Dendritic cell treated with granulocyte-macrophage colony-stimulating factor and Interleukin-4, amounts not matched to agents 40 ng/mL and 50 ng/mL, for 4 days (primary cell): ENCODE results near the gene PIK3R6.

Experiments used
- H3K27ac Mint-ChIP-seq: one replicate; pipeline ENCODE4 v1.8.0; 2022; ENCODE audit warnings: mild to moderate bottlenecking, mixed read lengths
- H3K27me3 Mint-ChIP-seq: one replicate; pipeline ENCODE4 v1.8.0; 2022; ENCODE audit warnings: mild to moderate bottlenecking, mixed read lengths
- H3K36me3 Mint-ChIP-seq: one replicate; pipeline ENCODE4 v1.8.0; 2022; ENCODE audit warnings: low read depth, mixed read lengths
- H3K4me1 Mint-ChIP-seq: one replicate; pipeline ENCODE4 v1.8.0; 2022; ENCODE audit warnings: low read depth, mixed read lengths
- H3K4me3 Mint-ChIP-seq: one replicate; pipeline ENCODE4 v1.8.0; 2022; ENCODE audit warnings: mild to moderate bottlenecking, moderate library complexity, mixed read lengths
- H3K9me3 Mint-ChIP-seq: one replicate; pipeline ENCODE4 v1.8.0; 2022; ENCODE audit warnings: mixed read lengths
- intact Hi-C: fragments of 100-400 bp; cut with micrococcal nuclease; formaldehyde crosslinking; loops from one replicate; pipeline ENCODE4 v1.15.0; 2022

PIK3R6 gene

DNA sequence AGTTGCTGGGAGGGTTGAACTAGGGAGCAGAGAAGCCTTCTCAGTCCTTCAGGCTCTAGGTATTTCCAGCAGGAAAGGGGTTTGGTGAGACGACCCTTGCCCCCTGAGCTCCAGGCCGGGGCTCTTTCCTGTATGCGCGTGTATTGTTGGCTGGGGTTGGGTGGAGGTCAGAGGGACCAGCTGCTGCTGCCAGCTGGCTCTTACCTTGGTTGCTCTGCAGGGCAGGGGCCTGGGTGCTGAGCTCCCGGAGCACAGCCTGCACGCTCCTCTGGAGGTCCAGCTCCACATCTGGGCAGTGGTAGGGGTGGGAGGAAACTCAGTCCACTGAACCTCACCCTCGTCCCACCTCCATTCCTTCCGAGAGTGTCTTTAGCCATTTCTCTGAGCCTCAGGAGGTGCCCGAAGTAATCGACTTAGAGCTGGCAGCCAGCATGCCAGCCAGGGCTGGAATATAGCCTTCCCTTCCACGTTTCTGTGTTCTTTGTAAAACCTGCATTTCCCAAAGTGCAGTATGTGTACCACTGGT, 28.0 kb downstream of the PIK3R6 start:
- Mint-ChIP-seq H3K4me3 (no peak overlapping the region), H3K4me1 (peaks cover 20% of the 10 kb centered on the region), H3K9me3 (no peaks in the 10 kb centered on the region), H3K36me3 (peaks cover 77% of the 10 kb centered on the region), H3K27ac (no peak overlapping the region), H3K27me3 (no peaks in the 10 kb centered on the region)
- intact Hi-C loops: no loop called here

DNA sequence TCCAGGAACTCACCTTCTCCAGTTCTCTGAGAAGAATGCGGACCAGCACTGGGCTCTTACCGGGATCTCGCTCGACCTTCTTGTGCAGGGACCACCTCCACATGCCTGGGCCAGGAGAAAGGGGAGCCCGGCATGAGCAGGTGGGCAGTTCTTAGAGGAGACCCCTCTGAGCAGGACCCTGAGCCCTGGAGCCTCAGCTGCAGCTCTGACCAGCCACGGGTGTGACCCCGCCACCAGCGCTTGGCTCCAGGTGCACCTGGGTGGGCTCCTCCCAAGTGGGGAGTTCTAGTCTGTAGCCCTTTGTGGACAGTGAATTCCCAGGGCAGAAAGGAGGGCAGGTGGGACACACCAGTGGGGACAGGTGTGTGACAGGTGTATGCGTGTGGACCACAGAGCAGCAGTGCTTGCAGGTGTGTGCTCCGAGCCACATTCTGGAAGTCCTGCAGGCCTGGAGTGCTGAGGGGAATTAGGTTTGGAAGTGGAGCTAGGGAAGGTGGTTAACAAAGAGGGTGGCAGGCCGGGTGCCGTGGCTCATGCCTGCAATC, 28.9 kb downstream of the PIK3R6 start:
- no peak overlapping the region for H3K4me3 Mint-ChIP-seq
- no peaks in the 10 kb centered on the region for H3K27me3 Mint-ChIP-seq
- H3K36me3 Mint-ChIP-seq: peaks cover 86% of the 10 kb centered on the region
- no peaks in the 10 kb centered on the region for H3K9me3 Mint-ChIP-seq
- intact Hi-C loops: no loop called here
- no peak overlapping the region for H3K27ac Mint-ChIP-seq
- H3K4me1 Mint-ChIP-seq: peaks cover 14% of the 10 kb centered on the region

- Mint-ChIP-seq H3K4me1 (peaks cover 6% of the 10 kb centered on the region), H3K4me3 (no peak overlapping the region), H3K36me3 (peaks cover 89% of the 10 kb centered on the region), H3K27me3 (no peaks in the 10 kb centered on the region), H3K9me3 (no peaks in the 10 kb centered on the region), H3K27ac (no peak overlapping the region)
- intact Hi-C loops: no loop called here
These were observed 29.9 kb downstream of the PIK3R6 start for GRCh38 chr17:8837563-8838075.

GRCh38 chr17:8836821-8837562, 30.5 kb downstream of the PIK3R6 start:
- H3K27me3 Mint-ChIP-seq: no peaks in the 10 kb centered on the region
- no peak overlapping the region for H3K27ac Mint-ChIP-seq

DNA sequence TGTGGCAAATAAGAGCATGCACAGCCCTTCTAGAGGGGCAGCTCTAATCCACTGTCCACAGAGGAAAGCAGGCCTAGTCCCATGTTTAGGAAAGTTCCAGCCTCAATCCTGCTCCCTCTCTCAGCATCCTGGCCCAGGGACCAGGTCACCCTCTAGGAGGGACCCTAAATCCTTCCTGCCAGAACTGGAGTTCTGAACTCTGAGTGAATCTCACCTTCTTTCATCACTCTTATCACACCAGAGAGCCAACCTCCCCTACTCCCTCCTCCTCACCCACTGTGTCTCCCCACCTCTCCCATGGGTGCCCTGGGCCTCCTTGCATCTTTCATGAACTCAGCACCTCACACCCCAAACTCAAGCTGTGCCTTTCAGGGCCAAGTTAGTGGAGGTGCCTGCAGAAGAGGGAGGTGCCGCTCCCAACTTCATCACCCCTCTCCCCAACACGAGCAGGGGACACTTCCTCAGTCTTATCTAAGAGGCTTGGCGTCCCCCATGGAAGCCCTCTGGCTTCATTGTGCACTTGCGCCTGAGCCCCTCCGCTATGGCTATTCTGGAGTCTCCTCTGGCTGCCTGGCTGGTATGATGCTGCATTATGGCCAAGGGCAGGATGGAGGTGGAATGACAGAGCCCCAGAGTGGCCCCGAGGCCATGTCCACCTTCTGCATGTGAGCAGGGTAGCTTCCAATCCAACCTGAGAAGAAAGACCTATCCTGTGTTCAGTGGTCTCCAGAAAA, 31.7 kb downstream of the PIK3R6 start:
- Mint-ChIP-seq H3K27ac (no peak overlapping the region), H3K4me3 (no peak overlapping the region), H3K4me1 (no peaks in the 10 kb centered on the region), H3K36me3 (peaks cover 73% of the 10 kb centered on the region), H3K27me3 (no peaks in the 10 kb centered on the region), H3K9me3 (no peaks in the 10 kb centered on the region)
- intact Hi-C loops: no loop called here

More at GRCh38 chr17:8836821-8837562, 30.5 kb downstream of the PIK3R6 start:
- intact Hi-C loops: no loop called here
- no peak overlapping the region for H3K4me3 Mint-ChIP-seq
- H3K36me3 Mint-ChIP-seq: peaks cover 85% of the 10 kb centered on the region
- peaks cover under 1% of the 10 kb centered on the region for H3K4me1 Mint-ChIP-seq
- no peaks in the 10 kb centered on the region for H3K9me3 Mint-ChIP-seq

- intact Hi-C loops: no loop called here
- Mint-ChIP-seq H3K4me1 (no peaks in the 10 kb centered on the region), H3K4me3 (no peak overlapping the region), H3K27me3 (no peaks in the 10 kb centered on the region), H3K9me3 (no peaks in the 10 kb centered on the region), H3K27ac (no peak overlapping the region), H3K36me3 (peaks cover 73% of the 10 kb centered on the region)
These were observed 32.4 kb downstream of the PIK3R6 start for GRCh38 chr17:8835106-8835505.

DNA sequence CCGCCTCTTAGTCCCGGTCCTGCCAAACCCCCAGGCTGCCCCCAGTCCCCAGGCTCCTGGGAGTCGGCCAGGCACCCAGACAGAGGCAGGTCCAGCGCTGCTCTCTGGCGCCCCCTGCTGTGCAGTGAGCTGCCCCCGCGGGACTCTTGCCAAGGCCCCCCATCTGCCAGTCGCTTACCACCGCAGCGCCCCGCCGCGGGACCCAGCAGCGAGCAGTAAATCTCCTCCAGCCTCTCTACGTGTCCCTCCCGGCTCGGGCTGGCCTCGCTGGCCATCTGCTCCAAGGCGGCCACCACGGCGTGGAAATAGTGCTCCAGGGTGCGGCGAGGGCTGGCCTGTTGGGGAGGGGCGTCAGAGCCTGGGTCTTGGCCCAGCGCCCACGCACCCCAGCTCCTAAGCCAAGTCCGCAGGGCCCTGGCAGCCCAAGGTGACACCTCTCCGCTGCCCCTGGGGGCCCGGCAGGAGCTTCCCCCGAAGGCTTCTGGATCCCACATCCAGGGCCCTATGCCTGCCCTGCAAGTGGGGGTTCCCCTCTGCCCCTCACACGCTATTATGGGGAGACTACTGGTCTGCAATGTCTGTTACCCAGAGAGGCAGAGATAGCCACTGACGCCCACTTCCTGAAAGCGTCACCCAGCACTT, 34.6 kb downstream of the PIK3R6 start:
- no peak overlapping the region for H3K27ac Mint-ChIP-seq
- peaks cover 54% of the 10 kb centered on the region for H3K36me3 Mint-ChIP-seq
- H3K27me3 Mint-ChIP-seq: no peaks in the 10 kb centered on the region
- no peaks in the 10 kb centered on the region for H3K4me1 Mint-ChIP-seq
- no peak overlapping the region for H3K4me3 Mint-ChIP-seq
- intact Hi-C loops: no loop called here
- no peaks in the 10 kb centered on the region for H3K9me3 Mint-ChIP-seq

GRCh38 chr17:8831234-8831849, 36.1 kb downstream of the PIK3R6 start:
- H3K27me3 Mint-ChIP-seq: no peaks in the 10 kb centered on the region
- H3K4me3 Mint-ChIP-seq: no peak overlapping the region
- no peaks in the 10 kb centered on the region for H3K9me3 Mint-ChIP-seq
- no peak overlapping the region for H3K27ac Mint-ChIP-seq
- no peaks in the 10 kb centered on the region for H3K4me1 Mint-ChIP-seq
- peaks cover 39% of the 10 kb centered on the region for H3K36me3 Mint-ChIP-seq
- intact Hi-C loops: no loop called here

DNA sequence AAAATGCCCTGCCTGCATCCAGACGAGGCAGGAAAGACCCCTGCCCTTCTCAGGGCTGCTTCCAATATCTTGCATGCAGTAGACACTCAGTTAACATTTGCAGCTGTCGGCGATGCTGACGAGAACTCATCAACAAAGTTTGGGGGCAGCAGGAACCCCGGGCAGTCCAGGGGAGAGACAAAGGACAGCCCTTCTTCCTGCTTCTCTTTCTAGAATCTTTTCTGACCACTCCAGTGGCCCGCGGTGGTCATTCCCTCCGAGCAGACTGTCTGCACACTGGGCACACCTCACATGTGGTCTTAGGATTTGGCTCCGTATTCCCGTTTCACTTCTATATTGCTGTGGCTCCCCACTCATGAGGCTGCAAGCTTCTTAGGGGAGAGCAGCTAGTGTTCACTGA, 37.3 kb downstream of the PIK3R6 start:
- intact Hi-C loops: no loop called here
- Mint-ChIP-seq H3K4me3 (no peak overlapping the region), H3K27ac (no peak overlapping the region), H3K36me3 (peaks cover 30% of the 10 kb centered on the region), H3K4me1 (no peaks in the 10 kb centered on the region), H3K27me3 (no peaks in the 10 kb centered on the region), H3K9me3 (no peaks in the 10 kb centered on the region)

- intact Hi-C loops: no loop called here
- H3K27ac Mint-ChIP-seq: no peak overlapping the region
- H3K27me3 Mint-ChIP-seq: no peaks in the 10 kb centered on the region
- H3K4me3 Mint-ChIP-seq: no peak overlapping the region
- no peaks in the 10 kb centered on the region for H3K4me1 Mint-ChIP-seq
- no peaks in the 10 kb centered on the region for H3K9me3 Mint-ChIP-seq
- H3K36me3 Mint-ChIP-seq: peaks cover 30% of the 10 kb centered on the region
These were observed 38.2 kb downstream of the PIK3R6 start for GRCh38 chr17:8829036-8829941.

GRCh38 chr17:8828517-8828875, 39.0 kb downstream of the PIK3R6 start:
- Mint-ChIP-seq H3K27me3 (no peaks in the 10 kb centered on the region), H3K4me1 (no peaks in the 10 kb centered on the region), H3K27ac (no peak overlapping the region), H3K9me3 (no peaks in the 10 kb centered on the region), H3K4me3 (no peak overlapping the region), H3K36me3 (peaks cover 30% of the 10 kb centered on the region)
- intact Hi-C loops: no loop called here

GRCh38 chr17:8826808-8827435, 40.6 kb downstream of the PIK3R6 start:
- Mint-ChIP-seq H3K9me3 (no peaks in the 10 kb centered on the region), H3K27ac (no peak overlapping the region), H3K36me3 (peaks cover 35% of the 10 kb centered on the region), H3K27me3 (no peaks in the 10 kb centered on the region), H3K4me3 (no peak overlapping the region), H3K4me1 (no peaks in the 10 kb centered on the region)
- intact Hi-C loops: no loop called here
